ENCODE results near the gene KRT75.

DNA sequence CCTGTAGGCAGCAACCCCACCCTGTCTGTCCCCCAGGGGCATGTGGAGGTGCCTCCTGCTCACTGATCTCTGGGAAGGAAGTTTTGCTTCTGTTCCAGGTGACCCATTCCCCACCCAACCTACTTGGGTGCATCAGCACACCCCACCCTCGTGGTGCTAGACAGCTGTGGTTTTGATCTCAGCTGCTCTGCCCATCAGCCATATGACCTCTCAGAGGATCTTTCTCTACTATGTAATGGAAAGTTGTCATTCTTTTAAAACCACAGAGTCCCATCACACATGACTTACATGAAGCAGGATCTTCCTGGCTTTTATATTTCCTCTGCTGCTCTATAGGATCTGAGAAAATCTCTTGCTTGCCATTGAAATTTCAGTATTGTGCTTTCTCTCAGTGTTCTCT lies 14.5 kb downstream of the KRT75 start:
- TF ChIP-seq, protein P1, sequence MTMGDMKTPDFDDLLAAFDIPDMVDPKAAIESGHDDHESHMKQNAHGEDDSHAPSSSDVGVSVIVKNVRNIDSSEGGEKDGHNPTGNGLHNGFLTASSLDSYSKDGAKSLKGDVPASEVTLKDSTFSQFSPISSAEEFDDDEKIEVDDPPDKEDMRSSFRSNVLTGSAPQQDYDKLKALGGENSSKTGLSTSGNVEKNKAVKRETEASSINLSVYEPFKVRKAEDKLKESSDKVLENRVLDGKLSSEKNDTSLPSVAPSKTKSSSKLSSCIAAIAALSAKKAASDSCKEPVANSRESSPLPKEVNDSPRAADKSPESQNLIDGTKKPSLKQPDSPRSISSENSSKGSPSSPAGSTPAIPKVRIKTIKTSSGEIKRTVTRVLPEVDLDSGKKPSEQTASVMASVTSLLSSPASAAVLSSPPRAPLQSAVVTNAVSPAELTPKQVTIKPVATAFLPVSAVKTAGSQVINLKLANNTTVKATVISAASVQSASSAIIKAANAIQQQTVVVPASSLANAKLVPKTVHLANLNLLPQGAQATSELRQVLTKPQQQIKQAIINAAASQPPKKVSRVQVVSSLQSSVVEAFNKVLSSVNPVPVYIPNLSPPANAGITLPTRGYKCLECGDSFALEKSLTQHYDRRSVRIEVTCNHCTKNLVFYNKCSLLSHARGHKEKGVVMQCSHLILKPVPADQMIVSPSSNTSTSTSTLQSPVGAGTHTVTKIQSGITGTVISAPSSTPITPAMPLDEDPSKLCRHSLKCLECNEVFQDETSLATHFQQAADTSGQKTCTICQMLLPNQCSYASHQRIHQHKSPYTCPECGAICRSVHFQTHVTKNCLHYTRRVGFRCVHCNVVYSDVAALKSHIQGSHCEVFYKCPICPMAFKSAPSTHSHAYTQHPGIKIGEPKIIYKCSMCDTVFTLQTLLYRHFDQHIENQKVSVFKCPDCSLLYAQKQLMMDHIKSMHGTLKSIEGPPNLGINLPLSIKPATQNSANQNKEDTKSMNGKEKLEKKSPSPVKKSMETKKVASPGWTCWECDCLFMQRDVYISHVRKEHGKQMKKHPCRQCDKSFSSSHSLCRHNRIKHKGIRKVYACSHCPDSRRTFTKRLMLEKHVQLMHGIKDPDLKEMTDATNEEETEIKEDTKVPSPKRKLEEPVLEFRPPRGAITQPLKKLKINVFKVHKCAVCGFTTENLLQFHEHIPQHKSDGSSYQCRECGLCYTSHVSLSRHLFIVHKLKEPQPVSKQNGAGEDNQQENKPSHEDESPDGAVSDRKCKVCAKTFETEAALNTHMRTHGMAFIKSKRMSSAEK (CRISPR knock-in tag; IDR thresholded peaks at IDR 0.05; ENCODE audit: borderline replicate concordance): no peak
- TF ChIP-seq RELA (CRISPR knock-in tag; IDR thresholded peaks at IDR 0.05; ENCODE audit: borderline replicate concordance) (no peak), ESRRA (CRISPR knock-in tag; IDR thresholded peaks at IDR 0.05; ENCODE audit: borderline replicate concordance) (no peak), SP1 (CRISPR knock-in tag; conservative IDR thresholded peaks at IDR 0.05) (no peak)
